Measurements from ENCODE around the gene TRAPPC3.

DNA sequence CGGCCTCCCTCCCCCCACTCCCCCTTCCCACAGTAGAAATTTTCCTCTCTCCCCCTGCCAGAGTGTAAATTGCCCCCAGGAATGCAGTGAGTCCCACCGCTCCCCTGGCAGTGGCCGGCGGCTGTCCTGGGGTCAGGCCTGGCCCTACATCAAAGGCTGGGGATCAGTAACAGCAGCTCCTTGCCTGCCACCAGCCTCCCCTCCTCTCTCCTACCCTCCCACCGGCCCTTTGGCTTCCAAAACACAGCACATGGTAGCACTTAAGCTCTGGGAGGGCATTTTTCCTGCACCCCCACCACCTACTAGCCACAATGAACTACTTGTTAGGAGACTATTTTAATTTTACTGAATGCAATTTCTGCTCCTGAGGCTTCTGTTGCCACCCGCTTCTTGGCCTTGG, 15.3 kb downstream of the TRAPPC3 start:
- TF ChIP-seq, protein P1, sequence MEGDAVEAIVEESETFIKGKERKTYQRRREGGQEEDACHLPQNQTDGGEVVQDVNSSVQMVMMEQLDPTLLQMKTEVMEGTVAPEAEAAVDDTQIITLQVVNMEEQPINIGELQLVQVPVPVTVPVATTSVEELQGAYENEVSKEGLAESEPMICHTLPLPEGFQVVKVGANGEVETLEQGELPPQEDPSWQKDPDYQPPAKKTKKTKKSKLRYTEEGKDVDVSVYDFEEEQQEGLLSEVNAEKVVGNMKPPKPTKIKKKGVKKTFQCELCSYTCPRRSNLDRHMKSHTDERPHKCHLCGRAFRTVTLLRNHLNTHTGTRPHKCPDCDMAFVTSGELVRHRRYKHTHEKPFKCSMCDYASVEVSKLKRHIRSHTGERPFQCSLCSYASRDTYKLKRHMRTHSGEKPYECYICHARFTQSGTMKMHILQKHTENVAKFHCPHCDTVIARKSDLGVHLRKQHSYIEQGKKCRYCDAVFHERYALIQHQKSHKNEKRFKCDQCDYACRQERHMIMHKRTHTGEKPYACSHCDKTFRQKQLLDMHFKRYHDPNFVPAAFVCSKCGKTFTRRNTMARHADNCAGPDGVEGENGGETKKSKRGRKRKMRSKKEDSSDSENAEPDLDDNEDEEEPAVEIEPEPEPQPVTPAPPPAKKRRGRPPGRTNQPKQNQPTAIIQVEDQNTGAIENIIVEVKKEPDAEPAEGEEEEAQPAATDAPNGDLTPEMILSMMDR (IDR thresholded peaks at IDR 0.05 in 8 of 11, conservative IDR thresholded peaks at IDR 0.05 in 3 of 11), result no peak
- TF ChIP-seq POLR2A (IDR thresholded peaks at IDR 0.05) (no peak), POLR2AphosphoS5 (IDR thresholded peaks at IDR 0.05) (no peak)
